Thyroid gland (tissue), 4 donors: ENCODE data around the gene AKNAD1.

ENCODE experiments used
- POLR2A ChIP-seq, 2 donors: fragments of 450-650 bp; IDR thresholded peaks; one replicate each; pipeline ENCODE4 v1.6.1; 2017; ENCODE audit warnings: antibody characterized with exemption in 2 of 2, mild to moderate bottlenecking in 2 of 2, moderate library complexity in 1 of 2
- TF ChIP-seq, protein P1 (sequence below), 6 experiments: fragments of 200-600 bp in 3 of 6; fragments of 450-650 bp in 3 of 6; sonication (generic) in 3 of 6; IDR thresholded peaks; one replicate each; pipeline ENCODE4 v1.5.1; 2016 to 2019; ENCODE audit warnings: antibody characterized with exemption in 6 of 6, mild to moderate bottlenecking in 2 of 6, inconsistent platforms in 1 of 6, moderate library complexity in 1 of 6

DNA sequence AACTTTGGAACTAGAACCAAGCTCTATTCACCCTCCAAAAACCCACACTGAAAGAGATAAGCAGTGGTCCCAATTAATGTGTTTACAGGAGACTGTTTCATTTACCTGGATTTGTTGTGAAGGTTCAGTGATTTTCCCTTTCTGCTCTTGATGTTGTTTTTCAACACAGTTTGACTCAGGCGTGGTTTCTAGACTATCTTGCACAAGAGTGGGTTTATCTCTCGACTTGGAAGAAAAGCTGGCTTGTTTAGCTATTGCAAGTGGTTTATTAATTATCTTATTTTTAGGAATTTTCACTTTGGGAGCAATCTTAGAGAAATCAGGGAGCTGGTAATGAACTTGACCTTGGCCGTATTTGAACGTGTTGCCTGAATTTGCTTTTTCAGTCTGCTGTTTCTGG lies 5.3 kb downstream of the AKNAD1 start:
- no peak for TF ChIP-seq POLR2A (IDR thresholded peaks at IDR 0.05)
- TF ChIP-seq, protein P1, sequence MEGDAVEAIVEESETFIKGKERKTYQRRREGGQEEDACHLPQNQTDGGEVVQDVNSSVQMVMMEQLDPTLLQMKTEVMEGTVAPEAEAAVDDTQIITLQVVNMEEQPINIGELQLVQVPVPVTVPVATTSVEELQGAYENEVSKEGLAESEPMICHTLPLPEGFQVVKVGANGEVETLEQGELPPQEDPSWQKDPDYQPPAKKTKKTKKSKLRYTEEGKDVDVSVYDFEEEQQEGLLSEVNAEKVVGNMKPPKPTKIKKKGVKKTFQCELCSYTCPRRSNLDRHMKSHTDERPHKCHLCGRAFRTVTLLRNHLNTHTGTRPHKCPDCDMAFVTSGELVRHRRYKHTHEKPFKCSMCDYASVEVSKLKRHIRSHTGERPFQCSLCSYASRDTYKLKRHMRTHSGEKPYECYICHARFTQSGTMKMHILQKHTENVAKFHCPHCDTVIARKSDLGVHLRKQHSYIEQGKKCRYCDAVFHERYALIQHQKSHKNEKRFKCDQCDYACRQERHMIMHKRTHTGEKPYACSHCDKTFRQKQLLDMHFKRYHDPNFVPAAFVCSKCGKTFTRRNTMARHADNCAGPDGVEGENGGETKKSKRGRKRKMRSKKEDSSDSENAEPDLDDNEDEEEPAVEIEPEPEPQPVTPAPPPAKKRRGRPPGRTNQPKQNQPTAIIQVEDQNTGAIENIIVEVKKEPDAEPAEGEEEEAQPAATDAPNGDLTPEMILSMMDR (IDR thresholded peaks at IDR 0.05) = no peak
